H1 (cell line): Measurements from ENCODE around the gene SYP. TPM values are rescaled to one million over a fixed set of nuclear protein-coding genes. Genes with fewer than 3 reads are reported as not detected.

Experiments
- BACH1 ChIP-seq: IDR thresholded peaks from 2 replicates; pipeline ENCODE4 v1.6.1; 2012; ENCODE audit warnings: low read length, improper control_type of control experiment
- BCL11A ChIP-seq, 2 experiments: IDR thresholded peaks; one replicate each; pipeline ENCODE4 v1.6.1; 2011; ENCODE audit warnings: low read depth in 2 of 2, low read length in 2 of 2, mild to moderate bottlenecking in 2 of 2
- CBX8 ChIP-seq: fragments of 300-800, 300-1000 bp; sonication (generic); IDR thresholded peaks from 2 replicates; pipeline ENCODE4 v1.7.1; 2016; ENCODE audit warnings: low read depth, low read length, borderline replicate concordance
- CHD1 ChIP-seq: IDR thresholded peaks from 2 replicates; pipeline ENCODE4 v1.6.1; 2012; ENCODE audit warnings: low read depth, low read length, improper control_type of control experiment
- CHD7 ChIP-seq: fragments of 300-600 bp; sonication (generic); IDR thresholded peaks from 2 replicates; pipeline ENCODE4 v1.7.1; 2012; ENCODE audit warnings: low read length, moderate library complexity, mild to moderate bottlenecking, inconsistent platforms; ENCODE audit not compliant: insufficient replicate concordance
- JUND ChIP-seq: IDR thresholded peaks from 2 replicates; pipeline ENCODE4 v1.6.1; 2011; ENCODE audit warnings: mild to moderate bottlenecking, improper control_type of control experiment, low read length
- SIRT6 ChIP-seq: IDR thresholded peaks from one replicate; pipeline ENCODE4 v1.7.1; 2012; ENCODE audit warnings: low read length, inconsistent platforms
- SUZ12 ChIP-seq: fragments of 200-600 bp; sonication (generic); IDR thresholded peaks from 2 replicates; pipeline ENCODE4 v1.6.1; 2012; ENCODE audit warnings: mild to moderate bottlenecking, inconsistent platforms, low read length, moderate library complexity, mixed read lengths
- polyA plus RNA-seq, 7 experiments: library from polyadenylated mRNA; depleted of rRNA in 3 of 7; stranded (reverse) in 5 of 7; unstranded in 2 of 7; fragments of >200 nt in 5 of 7; fragments of 200-250 nt in 2 of 7; gene quantifications; 1 replicate in 5 of 7; 2 replicates in 1 of 7; 4 replicates in 1 of 7; pipeline versions ENCODE4 v1.2.1 to v1.2.3, GENCODE V29; 2011 to 2013; ENCODE audit warnings: missing spikeins in 2 of 7, mixed read lengths in 2 of 7
- total RNA-seq: library from RNA; stranded (reverse); fragmentation: NEBNext Ultra II Directional; extraction: Animal tissue kit (Norgen Biotek cat#: 25700); gene quantifications from 2 replicates; pipeline ENCODE4 v1.2.1, GENCODE V29; 2021
- TF ChIP-seq, protein P1 (sequence below): IDR thresholded peaks from 2 replicates; pipeline ENCODE4 v1.6.1; 2012; ENCODE audit warnings: inconsistent platforms
- TF ChIP-seq, protein P2 (sequence below), 3 experiments: IDR thresholded peaks; 1 replicate in 2 of 3; 2 replicates in 1 of 3; pipeline versions ENCODE4 v1.5.1 to v1.6.1; 2011; ENCODE audit warnings: low read length in 3 of 3, mild to moderate bottlenecking in 3 of 3, inconsistent platforms in 2 of 3, low read depth in 1 of 3, moderate library complexity in 1 of 3; ENCODE audit not compliant: insufficient read depth in 1 of 3; ENCODE audit errors: control extremely low read depth in 1 of 3

SYP gene
- total and polyA plus RNA-seq, 2 of the 8 experiments (the other 6 are each of a cell fraction or from before 2014, with no cell fraction given), result 4.3 to 10.8 TPM

GRCh38 chrX:49214416-49214815 lies 14.4 kb upstream of the SYP start (continued):
- no peak for TF ChIP-seq CHD7
- TF ChIP-seq, protein P1, sequence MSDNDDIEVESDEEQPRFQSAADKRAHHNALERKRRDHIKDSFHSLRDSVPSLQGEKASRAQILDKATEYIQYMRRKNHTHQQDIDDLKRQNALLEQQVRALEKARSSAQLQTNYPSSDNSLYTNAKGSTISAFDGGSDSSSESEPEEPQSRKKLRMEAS, result no peak
- TF ChIP-seq SIRT6, result no peak
- TF ChIP-seq JUND, result no peak
- TF ChIP-seq, protein P2, sequence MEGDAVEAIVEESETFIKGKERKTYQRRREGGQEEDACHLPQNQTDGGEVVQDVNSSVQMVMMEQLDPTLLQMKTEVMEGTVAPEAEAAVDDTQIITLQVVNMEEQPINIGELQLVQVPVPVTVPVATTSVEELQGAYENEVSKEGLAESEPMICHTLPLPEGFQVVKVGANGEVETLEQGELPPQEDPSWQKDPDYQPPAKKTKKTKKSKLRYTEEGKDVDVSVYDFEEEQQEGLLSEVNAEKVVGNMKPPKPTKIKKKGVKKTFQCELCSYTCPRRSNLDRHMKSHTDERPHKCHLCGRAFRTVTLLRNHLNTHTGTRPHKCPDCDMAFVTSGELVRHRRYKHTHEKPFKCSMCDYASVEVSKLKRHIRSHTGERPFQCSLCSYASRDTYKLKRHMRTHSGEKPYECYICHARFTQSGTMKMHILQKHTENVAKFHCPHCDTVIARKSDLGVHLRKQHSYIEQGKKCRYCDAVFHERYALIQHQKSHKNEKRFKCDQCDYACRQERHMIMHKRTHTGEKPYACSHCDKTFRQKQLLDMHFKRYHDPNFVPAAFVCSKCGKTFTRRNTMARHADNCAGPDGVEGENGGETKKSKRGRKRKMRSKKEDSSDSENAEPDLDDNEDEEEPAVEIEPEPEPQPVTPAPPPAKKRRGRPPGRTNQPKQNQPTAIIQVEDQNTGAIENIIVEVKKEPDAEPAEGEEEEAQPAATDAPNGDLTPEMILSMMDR (IDR thresholded peaks at IDR 0.05; ENCODE audit: control extremely low read depth in 1 of 3, insufficient read depth in 1 of 3, low read depth in 1 of 3, low read length in 3 of 3), result no peak
- no peak for TF ChIP-seq CBX8
- no peak for TF ChIP-seq BACH1
- TF ChIP-seq CHD1, result no peak
- no peak for TF ChIP-seq SUZ12
- no peak for TF ChIP-seq BCL11A (IDR thresholded peaks at IDR 0.05; ENCODE audit: low read depth in 2 of 2, low read length in 2 of 2)
